ENCODE data around the gene PPP2R2C.

The PPP2R2C gene

DNA sequence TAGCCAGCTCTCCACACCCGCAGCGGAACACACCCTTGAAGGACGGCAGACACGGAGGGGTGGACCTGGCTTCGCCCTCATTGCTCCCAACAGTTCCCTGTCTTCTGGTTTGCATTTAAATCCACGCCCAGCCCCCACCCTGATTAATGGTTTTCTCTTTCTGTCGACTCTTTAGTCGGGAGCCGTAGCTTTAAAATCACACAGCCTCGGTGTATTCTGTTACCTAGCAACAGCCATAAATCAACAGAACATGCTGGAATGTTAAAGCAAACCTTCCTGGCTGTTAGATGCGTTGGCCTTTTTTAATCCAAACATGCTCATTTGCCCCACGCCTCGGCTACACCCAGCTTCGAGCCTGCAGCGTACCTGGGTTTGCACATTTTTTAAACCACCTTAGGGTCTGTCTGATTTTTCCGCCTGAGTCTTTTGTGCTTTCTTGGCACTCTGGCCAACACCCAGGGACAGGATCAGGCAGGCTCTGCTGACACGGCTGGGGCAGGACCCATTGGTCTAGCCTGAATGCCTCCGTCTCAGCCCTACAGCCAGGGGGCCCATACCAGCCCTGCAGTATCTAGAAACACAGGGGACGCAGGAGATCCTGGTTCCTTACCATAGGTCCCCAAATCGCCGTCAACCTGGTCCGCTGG is 21.4 kb upstream of the PPP2R2C start:
- no peak for DNase-seq

- no peak for DNase-seq
Observed at GRCh38 chr4:6492861-6493657, 20.6 kb upstream of the PPP2R2C start.

GRCh38 chr4:6492027-6492590 is 19.7 kb upstream of the PPP2R2C start:
- no peak for DNase-seq

- no peak for DNase-seq
Observed at GRCh38 chr4:6491235-6491634, 18.8 kb upstream of the PPP2R2C start.

- no peak for DNase-seq
Observed at GRCh38 chr4:6489927-6490326, 17.5 kb upstream of the PPP2R2C start.

DNA sequence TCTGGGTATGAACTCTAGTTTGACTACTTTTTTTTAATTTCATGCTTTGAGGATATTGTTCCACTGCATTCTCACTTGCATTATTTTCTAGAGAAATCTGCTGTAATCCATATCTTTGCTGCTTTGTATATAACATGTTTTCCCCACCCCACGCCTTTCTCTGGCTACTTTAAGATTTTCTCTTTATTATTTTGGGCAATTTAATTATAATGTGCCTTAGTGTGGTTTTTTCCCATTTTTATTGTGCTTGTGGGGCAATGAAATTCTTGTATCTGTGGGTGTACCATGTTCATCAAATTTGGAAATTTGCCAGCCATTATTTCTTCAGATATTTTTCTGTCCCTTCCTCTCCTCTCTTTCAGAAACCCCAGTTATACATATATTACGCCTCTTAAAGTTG is 15.1 kb upstream of the PPP2R2C start:
- no peak for DNase-seq

DNA sequence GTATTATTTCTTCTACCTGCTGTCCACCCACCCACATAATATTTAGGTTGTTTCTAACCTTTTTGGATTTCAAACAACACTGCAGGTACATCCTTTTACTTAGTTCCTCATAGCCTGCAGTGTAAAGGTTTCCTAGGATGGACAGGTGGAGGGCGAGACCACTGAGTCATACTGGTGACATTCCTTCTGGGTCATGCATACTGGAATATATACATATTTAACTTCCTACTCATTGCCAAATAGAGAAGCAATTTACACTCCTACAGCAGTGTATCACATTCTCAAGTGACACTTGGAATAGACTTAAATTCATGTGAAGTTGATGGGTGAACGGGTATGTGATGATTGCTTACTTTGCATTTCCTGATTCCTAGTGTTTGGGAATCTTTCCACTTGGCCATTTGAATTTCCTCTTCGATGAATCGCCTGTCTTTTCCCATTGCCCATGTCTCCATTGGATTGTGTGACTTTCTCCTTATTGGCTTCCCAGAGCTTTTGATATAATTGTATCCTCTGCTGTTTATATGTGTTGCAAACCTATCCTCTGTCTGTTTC is 8.2 kb upstream of the PPP2R2C start:
- DNase-seq = no peak

GRCh38 chr4:6478546-6479220 is 6.3 kb upstream of the PPP2R2C start:
- DNase-seq = no peak

DNA sequence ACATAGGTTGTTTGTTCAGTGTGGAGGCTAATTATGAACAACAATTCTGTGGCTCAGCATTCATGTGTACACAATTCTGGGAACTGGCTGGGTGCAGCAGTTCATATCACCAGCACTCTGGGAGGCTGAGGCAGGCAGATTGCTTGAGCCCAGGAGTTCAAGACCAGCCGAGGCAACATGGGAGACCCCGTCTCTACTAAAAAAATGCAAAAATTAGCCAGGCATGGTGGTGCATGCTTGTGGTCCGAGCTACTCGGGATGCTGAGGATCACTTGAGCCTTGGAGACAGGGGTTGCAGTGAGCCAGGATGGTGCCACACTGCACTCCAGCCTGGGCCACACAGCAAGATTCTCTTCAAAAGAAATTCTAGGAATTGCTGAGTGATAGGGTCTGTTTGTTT is 4.5 kb upstream of the PPP2R2C start:
- no peak for DNase-seq

DNA sequence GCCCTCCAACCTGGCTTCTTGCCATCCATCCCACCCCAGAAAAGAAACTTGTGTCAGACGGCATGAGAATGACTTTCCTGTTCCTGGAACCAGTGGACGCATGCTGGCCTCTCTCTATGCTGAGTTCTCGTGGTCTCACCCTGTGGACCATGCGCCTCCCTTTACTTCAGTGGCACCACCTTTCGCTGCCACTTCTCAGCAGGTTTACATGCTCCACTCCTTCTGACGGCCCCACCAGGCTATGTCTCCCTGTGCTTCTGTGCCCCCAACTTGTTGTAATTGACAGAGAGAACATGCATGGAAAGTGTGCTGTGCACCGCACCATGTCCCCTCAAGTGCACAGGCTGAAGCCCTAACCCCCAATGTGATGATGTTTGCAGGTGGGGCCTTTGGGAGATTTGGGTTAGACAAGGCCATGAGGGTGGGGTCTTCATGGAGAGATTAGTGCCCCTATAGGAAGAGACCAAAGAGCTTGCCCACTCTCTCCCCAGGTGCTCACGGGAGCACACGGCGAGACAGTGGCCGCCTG is 3.1 kb upstream of the PPP2R2C start:
- DNase-seq = no peak

DNA sequence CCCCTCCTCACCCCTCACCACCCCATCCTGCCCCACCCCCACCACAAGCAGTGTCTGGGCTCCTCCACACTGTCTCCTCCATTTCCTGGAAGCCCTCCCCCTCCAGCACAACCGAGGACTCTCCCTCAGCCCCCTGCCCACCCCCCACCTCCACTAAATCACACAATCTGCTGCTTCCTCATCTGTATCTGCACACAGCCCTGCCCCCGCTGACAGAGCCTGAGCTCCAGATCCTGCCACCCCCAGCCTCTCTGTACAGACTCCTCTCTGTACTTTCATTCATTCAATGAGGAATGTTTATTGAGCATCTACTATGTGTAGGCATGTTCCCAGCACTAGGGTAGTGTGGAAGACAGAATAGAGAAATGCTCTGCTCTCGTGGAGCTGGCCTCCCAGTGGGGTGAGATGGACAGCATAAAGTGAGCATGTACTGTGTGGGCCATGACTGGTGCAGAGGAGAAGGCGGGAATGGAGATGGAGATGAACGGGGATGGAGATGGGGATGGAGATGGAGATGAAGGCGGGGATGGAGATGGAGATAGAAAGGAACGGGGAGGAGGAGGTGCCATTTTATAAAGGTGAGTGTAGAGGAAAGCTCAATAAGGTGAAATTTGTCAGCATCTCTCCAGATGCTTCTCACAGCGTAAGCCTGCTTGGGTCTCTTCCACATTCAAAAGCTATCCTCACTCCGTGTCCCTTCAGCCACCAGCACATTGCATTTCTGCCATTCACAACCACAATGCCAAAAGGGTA is 2.5 kb upstream of the PPP2R2C start:
- DNase-seq = no peak

DNA sequence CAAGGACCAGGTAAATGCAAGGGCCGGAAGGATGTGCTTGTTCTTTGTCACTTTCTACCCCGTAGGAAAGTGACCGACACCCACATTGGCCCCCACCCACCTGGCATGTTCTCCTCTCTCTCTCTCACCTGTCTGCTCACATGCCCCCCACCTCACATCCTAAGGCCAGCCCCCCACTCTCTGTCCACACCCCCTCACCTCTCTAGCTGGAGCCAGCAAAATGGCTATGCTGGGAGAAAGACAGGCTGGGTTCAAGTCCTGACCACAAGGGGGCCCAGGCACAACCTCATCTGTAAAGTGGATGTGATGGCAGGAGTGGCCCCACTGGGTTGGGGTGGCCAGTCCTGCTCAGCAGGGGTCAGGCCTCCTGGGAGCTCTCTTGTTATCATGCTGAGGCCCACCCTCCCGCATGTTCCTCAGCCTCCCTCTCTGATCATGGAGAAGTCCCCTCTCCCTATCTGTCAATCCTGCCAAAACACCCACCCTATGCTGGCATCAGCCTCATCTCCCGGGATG is 1.7 kb upstream of the PPP2R2C start:
- no peak for DNase-seq

DNA sequence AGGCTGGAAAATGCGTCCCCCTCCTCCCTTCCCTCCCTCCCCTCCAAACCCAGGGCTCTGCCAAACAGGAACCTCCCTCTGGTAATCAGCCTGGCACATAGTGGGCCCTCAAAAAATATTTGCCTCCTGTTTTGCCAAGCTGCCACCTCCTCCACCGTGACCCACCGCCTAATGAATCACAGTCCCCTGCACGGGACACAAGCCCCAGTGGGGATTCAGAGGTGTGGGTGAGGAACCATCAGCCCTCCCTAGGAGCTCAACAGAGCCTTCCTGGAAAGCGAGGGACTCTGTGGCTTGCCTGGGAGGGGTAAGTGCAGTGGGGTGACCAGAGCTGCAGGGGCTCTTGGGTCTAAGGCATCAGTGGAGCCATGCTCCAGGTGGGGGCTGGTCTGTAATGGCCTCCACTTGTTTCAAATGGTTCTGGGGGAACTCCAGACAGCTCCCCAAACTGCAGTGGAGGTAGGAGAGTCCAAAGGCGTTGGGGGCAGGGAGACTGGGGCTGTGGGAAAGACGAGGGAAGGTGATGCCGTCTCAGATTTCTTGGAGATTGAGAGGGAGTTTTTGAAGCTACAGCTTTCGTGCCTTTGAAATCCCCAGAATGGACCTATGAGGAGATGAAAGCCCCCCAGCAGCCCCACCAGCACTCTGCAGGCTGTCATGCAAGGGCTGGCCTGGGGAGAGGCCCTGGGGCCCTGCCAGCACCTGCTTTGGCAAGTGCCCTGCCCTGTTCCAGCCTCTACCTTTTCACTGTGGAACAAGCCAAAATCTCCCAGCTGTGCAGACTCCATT is 1.0 kb upstream of the PPP2R2C start:
- no peak for DNase-seq

- DNase-seq = no peak
Observed at GRCh38 chr4:6472008-6472386, 417 bp downstream of the PPP2R2C start.

DNA sequence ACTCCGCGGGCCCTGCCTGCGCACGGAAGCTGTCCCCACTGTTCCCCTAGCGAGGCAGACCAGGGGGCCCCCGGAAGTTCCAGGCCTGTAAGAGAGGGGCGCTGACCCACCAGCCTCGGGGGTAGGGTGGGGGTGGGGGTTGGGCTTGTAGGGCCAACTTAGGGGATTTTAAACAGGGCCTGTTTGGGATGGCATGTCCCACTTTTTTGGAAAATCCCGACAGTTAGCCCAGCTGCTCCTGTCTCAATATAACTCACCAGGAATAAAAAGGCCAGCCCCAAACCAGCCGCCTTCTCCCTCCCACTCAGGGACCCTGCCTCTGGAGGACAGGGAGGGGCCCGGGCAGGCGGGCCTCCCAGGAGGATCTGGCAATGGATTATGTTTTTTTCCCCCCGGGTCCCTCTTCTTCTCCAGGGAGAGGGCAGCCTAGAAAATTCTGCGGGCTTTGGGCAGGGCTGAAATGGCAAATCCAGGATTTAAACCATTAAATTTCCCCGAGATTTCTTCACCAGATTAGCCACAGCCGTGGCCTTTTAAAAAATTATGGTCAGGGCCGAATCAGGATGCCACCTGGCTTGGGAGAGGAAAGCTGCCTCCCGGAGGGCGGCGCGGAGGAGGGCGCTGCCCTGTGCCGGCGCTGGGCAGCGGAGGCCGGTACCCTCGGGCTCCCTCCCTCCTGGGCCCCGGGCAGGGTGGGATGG is 957 bp downstream of the PPP2R2C start:
- no peak for DNase-seq

GRCh38 chr4:6470502-6471306 is 1.7 kb downstream of the PPP2R2C start:
- DNase-seq = no peak

DNA sequence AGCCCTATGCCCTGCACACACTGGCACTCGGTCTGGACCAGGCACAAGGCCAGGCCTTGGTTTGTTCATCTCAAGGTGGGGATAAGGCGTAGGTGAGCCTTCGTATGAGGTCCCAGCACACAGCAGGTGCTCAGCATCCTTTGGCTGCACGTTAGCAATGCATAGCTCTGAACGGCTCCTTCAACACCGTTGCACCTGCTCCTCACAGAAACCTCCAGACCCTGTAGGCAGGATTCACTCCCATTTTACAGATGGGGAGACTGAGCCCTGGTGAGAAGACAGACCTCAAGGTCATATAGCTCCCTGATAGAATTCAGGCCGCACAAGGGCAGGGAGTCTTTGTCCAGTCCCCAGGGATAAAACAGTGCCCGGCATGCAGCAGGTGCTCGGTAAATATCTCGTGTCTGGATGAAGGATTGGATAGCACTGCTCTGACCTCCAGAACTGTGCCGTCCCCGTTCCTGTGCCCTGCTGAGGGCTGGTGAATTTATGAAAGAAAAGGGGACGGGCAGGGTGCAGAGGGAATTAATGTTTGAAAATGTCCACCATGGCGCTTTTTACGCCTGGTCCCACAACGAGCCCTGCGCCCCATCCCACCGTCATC is 2.4 kb downstream of the PPP2R2C start:
- DNase-seq = no peak

GRCh38 chr4:6469144-6469543 is 3.3 kb downstream of the PPP2R2C start:
- no peak for DNase-seq

GRCh38 chr4:6468376-6468775 is 4.0 kb downstream of the PPP2R2C start:
- no peak for DNase-seq
